ENCODE data around the gene SBF2. TPM values are rescaled to one million over a fixed set of nuclear protein-coding genes. Genes with fewer than 3 reads are reported as not detected.
A peak's percentile ranks its signal among the peaks of the same experiment; 100 is the strongest.

The SBF2 gene
- total RNA-seq, 1 donor from 2014 or later, result 30.7 TPM

DNA sequence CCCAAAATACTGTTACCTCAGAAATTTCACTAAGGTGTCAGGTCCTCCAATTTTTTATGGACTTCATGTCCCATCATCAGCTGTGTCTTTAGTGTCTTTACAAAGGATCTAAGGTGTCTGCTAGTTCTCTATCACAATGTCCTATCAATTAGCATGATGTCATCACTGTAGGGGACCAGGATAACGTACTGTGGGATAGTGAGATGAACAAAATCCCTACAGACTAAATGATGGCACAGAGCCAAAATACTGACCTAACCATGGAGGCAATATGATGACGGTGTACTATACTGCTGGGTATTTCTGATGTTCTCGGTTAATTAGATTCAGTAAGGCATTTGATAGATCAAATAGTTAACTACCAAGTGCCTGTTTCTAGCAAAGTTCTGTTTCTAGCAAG is 82.5 kb downstream of the SBF2 start:
- Mint-ChIP-seq H3K4me3 (ENCODE audit: unreplicated experiment) (no peak overlapping the region), H3K27ac (ENCODE audit: unreplicated experiment) (no peak overlapping the region), H3K27me3 (ENCODE audit: unreplicated experiment) (peaks cover 1% of the 10 kb centered on the region), H3K9me3 (ENCODE audit: unreplicated experiment) (no peaks in the 10 kb centered on the region), H3K4me1 (ENCODE audit: low read depth, unreplicated experiment) (no peaks in the 10 kb centered on the region), H3K36me3 (ENCODE audit: unreplicated experiment) (no peaks in the 10 kb centered on the region)
- TF ChIP-seq, protein P1, sequence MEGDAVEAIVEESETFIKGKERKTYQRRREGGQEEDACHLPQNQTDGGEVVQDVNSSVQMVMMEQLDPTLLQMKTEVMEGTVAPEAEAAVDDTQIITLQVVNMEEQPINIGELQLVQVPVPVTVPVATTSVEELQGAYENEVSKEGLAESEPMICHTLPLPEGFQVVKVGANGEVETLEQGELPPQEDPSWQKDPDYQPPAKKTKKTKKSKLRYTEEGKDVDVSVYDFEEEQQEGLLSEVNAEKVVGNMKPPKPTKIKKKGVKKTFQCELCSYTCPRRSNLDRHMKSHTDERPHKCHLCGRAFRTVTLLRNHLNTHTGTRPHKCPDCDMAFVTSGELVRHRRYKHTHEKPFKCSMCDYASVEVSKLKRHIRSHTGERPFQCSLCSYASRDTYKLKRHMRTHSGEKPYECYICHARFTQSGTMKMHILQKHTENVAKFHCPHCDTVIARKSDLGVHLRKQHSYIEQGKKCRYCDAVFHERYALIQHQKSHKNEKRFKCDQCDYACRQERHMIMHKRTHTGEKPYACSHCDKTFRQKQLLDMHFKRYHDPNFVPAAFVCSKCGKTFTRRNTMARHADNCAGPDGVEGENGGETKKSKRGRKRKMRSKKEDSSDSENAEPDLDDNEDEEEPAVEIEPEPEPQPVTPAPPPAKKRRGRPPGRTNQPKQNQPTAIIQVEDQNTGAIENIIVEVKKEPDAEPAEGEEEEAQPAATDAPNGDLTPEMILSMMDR (IDR thresholded peaks at IDR 0.05; ENCODE audit: partially characterized antibody, unreplicated experiment), result no peak
- DNase-seq, result no peak

DNA sequence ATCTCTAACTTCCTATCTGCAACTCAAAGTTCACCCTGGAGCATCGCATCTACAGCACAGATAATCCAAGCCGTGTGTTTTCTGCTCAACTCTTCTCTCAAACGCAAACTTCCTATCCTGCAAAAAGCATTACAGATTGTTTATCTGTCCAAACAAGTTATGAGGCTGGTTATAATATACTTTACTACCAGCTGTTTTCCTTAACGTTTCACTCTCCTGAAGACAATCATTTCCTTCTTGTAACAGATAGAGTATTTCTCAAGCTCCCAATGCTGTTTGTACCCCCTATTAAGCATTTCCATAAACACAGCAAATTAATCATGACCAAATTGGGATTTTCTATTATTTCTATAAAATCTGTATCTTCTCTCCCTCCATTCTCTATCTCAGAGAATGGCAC is 84.7 kb downstream of the SBF2 start:
- Mint-ChIP-seq H3K27me3 (ENCODE audit: unreplicated experiment) (peaks cover 1% of the 10 kb centered on the region), H3K36me3 (ENCODE audit: unreplicated experiment) (no peaks in the 10 kb centered on the region), H3K27ac (ENCODE audit: unreplicated experiment) (no peak overlapping the region), H3K9me3 (ENCODE audit: unreplicated experiment) (peaks cover under 1% of the 10 kb centered on the region), H3K4me3 (ENCODE audit: unreplicated experiment) (no peak overlapping the region), H3K4me1 (ENCODE audit: low read depth, unreplicated experiment) (no peaks in the 10 kb centered on the region)
- no peak for DNase-seq
- TF ChIP-seq, protein P1 (IDR thresholded peaks at IDR 0.05; ENCODE audit: partially characterized antibody, unreplicated experiment), result no peak

DNA sequence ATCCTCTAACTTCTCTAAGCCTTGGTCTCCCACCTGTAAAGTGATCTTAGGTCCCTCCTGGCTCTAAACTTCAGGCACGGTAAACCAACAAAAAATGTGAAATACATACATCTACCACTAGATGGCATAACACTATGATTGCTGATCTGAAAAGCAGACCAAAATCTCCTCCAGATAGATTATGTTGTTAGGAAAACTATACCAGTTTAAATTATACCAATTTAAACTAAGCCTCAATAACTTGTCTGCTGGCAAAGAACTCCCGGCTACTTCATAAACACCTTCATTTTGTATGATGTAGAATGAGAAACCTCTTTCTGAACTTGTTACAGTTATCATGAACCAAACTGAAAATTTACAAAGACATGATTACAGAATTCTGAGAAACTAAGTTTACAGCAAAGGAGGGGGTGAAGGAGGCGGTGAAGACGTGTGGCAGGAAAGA is 85.9 kb downstream of the SBF2 start:
- peaks cover 7% of the 10 kb centered on the region for H3K36me3 Mint-ChIP-seq (ENCODE audit: unreplicated experiment)
- no peak overlapping the region for H3K4me3 Mint-ChIP-seq (ENCODE audit: unreplicated experiment)
- H3K27me3 Mint-ChIP-seq (ENCODE audit: unreplicated experiment), result peaks cover 1% of the 10 kb centered on the region
- peaks cover 5% of the 10 kb centered on the region for H3K9me3 Mint-ChIP-seq (ENCODE audit: unreplicated experiment)
- H3K4me1 Mint-ChIP-seq (ENCODE audit: low read depth, unreplicated experiment), result no peaks in the 10 kb centered on the region
- TF ChIP-seq, protein P1 (IDR thresholded peaks at IDR 0.05; ENCODE audit: partially characterized antibody, unreplicated experiment), result peak; percentile 88
- no peak for DNase-seq
- no peak overlapping the region for H3K27ac Mint-ChIP-seq (ENCODE audit: unreplicated experiment)

DNA sequence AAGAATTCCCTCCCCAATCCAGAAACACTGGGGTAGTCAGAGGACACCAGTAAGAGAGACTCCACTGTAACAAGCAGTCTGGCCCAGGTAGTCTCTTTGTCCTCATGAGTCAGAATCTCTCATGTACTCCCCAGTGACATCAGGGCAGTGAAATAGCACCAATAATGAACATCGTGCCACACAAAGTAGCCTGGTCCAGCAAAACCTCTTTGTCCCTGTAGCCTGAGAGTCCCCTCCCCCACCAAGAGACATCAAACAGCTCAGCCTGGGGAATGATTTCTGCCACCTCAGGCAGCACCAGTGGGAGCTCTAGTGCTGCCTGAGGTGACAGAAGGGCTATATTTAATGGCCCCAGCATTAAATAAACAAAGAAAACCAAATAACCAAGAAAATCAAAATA is 88.1 kb downstream of the SBF2 start:
- Mint-ChIP-seq H3K27me3 (ENCODE audit: unreplicated experiment) (peaks cover 1% of the 10 kb centered on the region), H3K27ac (ENCODE audit: unreplicated experiment) (peak overlapping the region; percentile 41)

DNA sequence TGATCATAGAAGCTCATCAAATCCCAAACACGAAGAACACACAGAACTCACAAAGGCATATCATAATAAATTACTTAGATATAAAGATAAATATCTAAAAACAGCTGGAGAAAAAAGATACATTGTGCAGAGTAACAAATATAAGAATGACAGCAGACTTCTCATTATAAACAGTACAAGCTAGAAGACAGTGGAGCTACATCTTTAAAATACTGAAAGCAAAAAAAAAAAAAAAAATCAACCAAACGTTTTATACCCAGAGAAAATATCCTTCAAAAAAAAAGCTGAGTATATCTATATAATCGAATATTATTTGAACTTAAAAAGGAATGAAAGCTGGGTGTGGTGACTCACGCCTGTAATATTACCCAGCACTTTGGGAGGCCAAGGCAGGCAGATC is 90.0 kb downstream of the SBF2 start:
- peaks cover 5% of the 10 kb centered on the region for H3K9me3 Mint-ChIP-seq (ENCODE audit: unreplicated experiment)
- TF ChIP-seq, protein P1 (IDR thresholded peaks at IDR 0.05; ENCODE audit: partially characterized antibody, unreplicated experiment), result no peak
- no peaks in the 10 kb centered on the region for H3K27me3 Mint-ChIP-seq (ENCODE audit: unreplicated experiment)
- H3K27ac Mint-ChIP-seq (ENCODE audit: unreplicated experiment), result no peak overlapping the region
- peaks cover 13% of the 10 kb centered on the region for H3K36me3 Mint-ChIP-seq (ENCODE audit: unreplicated experiment)
- no peak for DNase-seq
- H3K4me3 Mint-ChIP-seq (ENCODE audit: unreplicated experiment), result no peak overlapping the region
- H3K4me1 Mint-ChIP-seq (ENCODE audit: low read depth, unreplicated experiment), result no peaks in the 10 kb centered on the region

More for the DNA sequence above, 88.1 kb downstream of the SBF2 start:
- Mint-ChIP-seq H3K4me3 (ENCODE audit: unreplicated experiment) (no peak overlapping the region), H3K36me3 (ENCODE audit: unreplicated experiment) (peaks cover 13% of the 10 kb centered on the region), H3K4me1 (ENCODE audit: low read depth, unreplicated experiment) (no peaks in the 10 kb centered on the region), H3K9me3 (ENCODE audit: unreplicated experiment) (peaks cover 5% of the 10 kb centered on the region)
- DNase-seq, result peak; percentile 17
- TF ChIP-seq, protein P1 (IDR thresholded peaks at IDR 0.05; ENCODE audit: partially characterized antibody, unreplicated experiment), result no peak

All from glutamatergic neuron (in vitro differentiated cells).